Measurements from ENCODE around the gene ZNF277.
"Not testable (repeated sequence)": the region's sequence is repeated elsewhere in the genome, so short reads cannot be mapped to it uniquely, and the experiment has no call there.

ZNF277 gene

GRCh38 chr7:112212571-112212970, 6.1 kb downstream of the ZNF277 start:
- peak; percentile 46 for DNase-seq

DNA sequence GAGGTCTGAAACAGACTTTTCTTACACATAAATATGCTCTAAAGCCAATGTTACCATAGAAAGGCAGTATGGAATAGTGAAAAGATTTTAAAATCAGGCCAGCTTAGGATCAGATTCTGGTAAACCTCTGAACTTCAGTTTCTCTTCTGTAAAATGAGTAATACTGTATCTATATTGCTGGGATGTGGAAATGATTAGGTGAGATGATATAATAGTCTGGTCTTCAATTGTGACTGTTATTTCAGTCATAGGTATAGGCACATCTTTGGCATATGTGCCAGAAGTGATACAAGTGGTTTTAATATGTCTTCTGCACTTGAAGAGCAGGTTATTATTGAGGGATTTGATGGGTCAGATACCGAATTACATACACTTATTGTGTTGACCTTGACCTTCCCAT, 7.2 kb downstream of the ZNF277 start:
- DNase-seq: no peak

GRCh38 chr7:112214268-112214667, 7.8 kb downstream of the ZNF277 start:
- no peak for DNase-seq

DNA sequence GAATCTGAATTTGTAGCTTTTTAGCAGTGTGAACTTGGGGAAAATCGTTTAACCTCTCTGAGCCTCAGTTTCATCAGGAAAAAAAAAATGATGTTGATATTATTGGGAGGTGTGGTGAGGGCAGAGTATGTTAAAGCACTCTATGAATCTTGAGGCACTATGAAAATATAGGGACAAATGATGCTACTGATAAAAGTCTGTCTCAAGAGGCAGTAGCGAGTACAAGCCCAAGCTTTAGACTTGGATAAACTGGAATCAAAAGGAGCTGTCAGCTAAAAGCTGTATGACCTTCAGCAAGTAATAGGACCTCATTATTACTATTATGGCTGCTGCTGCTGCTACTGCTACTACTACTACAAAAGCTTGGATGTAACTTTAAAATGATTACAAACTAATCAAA, 8.4 kb downstream of the ZNF277 start:
- DNase-seq: no peak

DNA sequence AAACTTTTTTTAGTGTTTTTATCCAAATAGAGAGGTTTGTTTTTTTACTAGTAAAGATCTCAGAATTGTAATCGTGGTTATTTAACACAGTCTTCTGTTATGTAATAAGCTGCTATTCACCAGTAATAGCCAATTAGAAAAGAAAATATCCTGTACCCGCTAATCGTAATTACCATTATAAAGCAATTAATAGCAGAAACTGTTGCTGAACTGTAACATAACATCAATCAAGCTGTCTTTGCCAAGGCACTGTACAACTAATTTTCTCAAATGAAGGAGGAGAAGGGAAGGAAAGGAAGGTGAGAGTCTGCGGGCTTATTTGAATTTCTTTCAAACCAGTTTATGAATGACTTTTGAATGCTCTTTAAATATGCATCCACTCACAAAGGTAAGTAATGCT, 9.3 kb downstream of the ZNF277 start:
- DNase-seq: no peak

- DNase-seq: no peak
These were observed 14.5 kb downstream of the ZNF277 start for GRCh38 chr7:112220877-112221434.

DNA sequence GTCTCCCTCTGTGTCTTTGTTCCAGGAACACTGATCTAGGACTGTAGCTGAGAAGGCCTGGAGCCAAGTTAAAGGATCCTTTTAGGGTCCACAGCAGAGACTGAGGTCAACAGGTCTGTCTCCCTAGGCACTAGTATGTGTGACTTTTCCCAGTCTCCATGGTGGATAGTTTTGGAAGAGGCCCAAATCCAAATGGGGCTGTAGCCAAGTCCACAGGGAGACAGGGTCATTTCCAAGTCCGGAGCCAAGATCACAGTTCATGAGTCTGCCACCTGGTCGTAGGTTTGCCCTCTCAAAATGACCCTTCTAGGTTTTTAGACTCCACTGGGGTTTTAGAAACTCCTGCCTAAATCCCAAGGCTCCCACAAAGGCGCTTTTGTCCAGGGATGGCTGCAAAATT, 16.8 kb downstream of the ZNF277 start:
- no peak for DNase-seq

GRCh38 chr7:112224186-112224585, 17.7 kb downstream of the ZNF277 start:
- DNase-seq: no peak

GRCh38 chr7:112225006-112225405, 18.5 kb downstream of the ZNF277 start:
- DNase-seq: no peak

GRCh38 chr7:112226701-112227276, 20.3 kb downstream of the ZNF277 start:
- DNase-seq: no peak

- no peak for DNase-seq
These were observed 22.1 kb downstream of the ZNF277 start for GRCh38 chr7:112228632-112229031.

GRCh38 chr7:112232212-112232978, 25.9 kb downstream of the ZNF277 start:
- DNase-seq: no peak

DNA sequence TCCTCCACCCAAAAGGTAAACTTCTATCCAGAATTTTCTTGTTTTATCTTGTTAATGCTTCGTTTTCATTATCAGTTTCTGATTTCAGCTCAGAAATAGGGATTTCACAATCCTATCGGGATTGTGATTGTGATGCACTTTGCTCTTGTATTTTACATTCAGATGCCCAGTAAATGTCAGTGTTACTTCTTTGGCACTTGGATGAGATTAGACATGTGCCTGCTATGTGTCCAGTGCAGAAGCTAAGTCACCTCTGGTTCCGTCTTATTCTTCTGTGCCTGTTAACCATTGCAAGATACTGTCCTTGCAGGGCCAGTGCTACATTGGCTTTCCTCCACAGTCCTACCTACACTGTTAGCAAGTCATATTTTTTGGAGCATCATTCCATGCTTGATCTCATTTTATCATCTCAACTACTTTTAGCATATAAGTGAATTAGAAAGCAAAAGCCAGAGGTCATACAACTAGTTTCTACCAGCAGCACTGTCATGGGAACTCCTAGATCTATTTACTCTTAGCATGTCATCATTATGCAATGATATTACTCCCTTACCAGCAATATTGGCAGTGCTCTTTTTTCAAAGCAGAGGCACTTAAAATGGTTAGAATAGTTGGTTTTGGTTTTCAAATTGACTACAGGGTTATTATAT, 26.7 kb downstream of the ZNF277 start:
- no peak for DNase-seq

- no peak for DNase-seq
These were observed 27.7 kb downstream of the ZNF277 start for GRCh38 chr7:112234147-112234546.

- DNase-seq: no peak
These were observed 30.1 kb downstream of the ZNF277 start for GRCh38 chr7:112236597-112236996.

DNA sequence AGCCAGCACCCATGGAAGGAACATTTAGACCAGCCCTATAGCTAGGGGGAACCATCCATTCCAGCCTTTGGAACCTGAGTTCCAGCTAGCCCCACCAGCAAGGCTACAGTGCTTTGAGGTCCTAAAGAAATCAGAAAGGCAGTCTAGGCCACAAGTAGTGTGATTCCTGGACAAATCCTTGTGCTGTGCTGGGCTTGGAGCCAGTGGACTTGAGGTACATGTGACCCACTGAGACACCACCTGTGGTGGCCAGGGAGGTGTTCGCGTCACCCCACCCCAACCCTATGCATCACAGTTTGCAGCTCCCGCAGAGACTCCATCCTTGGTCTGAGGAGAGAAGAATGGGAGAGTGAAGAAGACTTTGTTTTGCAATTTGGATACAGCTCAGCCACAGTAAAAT, 31.8 kb downstream of the ZNF277 start:
- no peak for DNase-seq

GRCh38 chr7:112238852-112239610, 32.5 kb downstream of the ZNF277 start:
- no peak for DNase-seq

DNA sequence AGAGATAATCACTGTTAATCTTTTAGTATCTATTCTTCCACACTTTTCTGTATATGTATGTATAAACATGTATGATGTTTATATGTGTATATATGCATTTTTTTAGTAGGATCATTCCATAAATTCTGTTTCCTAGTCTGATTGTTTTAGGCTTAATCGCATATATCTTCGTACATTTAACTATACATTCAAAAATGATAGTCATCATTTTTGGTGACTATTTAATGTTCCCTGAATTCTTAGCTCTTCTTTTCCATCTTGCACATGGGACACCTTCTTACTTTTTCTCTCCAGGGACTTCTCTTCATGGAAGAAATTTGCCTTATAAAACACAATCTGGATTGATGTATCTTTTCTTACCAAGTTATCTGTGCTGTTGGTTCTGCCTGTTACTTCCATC, 42.1 kb downstream of the ZNF277 start:
- no peak for DNase-seq

DNA sequence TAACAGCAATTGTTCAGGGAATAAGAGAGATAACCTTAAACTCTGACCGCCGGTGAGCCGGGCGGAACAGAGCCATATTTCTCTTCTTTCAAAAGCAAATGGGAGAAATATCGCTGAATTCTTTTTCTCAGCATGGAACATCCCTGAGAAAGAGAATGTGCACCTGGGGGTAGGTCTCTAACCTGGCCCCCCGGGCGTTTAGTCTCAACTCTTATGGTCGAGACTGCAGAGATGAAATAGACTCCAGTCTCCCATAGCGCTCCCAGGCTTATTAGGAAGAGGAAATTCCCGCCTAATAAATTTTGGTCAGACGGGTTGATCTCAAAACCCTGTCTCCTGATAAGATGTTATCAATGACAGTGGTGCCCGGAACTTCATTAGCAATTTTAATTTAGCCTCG, 43.5 kb downstream of the ZNF277 start:
- not testable (repeated sequence) for DNase-seq

GRCh38 chr7:112252141-112252540, 45.6 kb downstream of the ZNF277 start:
- DNase-seq: no peak

DNA sequence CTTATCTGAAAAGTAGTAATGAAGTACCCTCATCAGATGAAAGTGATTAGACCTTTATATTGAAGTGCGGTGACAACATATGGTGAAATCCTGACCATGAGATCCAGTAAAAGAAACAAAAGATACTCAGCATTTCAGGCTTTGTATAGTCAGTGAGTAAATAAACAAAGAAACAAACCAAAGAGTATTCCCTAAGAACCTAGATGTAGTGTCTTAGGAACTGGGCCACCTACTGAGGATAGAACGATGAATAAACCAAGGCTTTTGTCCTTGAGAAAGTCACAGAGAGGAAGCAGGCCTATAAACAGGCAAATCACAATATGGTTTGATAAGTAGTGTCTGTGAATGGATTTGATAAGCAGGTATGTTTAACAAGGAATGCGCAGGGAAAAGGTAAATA, 46.2 kb downstream of the ZNF277 start:
- no peak for DNase-seq

DNA sequence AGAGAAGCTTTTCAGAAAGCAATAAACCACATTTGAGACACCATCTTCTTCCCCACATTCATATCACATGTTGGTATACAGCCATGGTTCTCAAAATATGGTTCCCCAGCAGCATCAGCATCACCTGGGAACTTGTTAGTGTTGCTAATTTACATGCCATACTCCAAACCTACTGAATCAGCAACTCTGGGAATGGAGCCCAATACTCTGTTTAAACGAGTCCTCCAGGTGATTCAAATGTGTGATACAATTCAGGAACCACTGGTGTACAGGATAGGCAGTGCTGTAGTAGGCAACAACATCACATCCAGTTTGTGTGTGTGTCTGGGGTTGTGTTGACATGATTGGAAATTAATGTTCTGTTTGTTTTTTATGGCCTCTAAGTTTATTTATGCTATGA, 47.7 kb downstream of the ZNF277 start:
- no peak for DNase-seq

- no peak for DNase-seq
These were observed 48.4 kb downstream of the ZNF277 start for GRCh38 chr7:112254709-112255387.
